ENCODE results near the gene CYB5R2.

- TF ChIP-seq CTCF (IDR thresholded peaks at IDR 0.05) (no peak), POLR2A (IDR thresholded peaks at IDR 0.05) (no peak)
Measured at GRCh38 chr11:7628660-7629059, 44.6 kb downstream of the CYB5R2 start.
